ENCODE results near the gene CCDC183.
"Not testable (repeated sequence)": the region's sequence is repeated elsewhere in the genome, so short reads cannot be mapped to it uniquely, and the experiment has no call there.

CCDC183 gene

DNA sequence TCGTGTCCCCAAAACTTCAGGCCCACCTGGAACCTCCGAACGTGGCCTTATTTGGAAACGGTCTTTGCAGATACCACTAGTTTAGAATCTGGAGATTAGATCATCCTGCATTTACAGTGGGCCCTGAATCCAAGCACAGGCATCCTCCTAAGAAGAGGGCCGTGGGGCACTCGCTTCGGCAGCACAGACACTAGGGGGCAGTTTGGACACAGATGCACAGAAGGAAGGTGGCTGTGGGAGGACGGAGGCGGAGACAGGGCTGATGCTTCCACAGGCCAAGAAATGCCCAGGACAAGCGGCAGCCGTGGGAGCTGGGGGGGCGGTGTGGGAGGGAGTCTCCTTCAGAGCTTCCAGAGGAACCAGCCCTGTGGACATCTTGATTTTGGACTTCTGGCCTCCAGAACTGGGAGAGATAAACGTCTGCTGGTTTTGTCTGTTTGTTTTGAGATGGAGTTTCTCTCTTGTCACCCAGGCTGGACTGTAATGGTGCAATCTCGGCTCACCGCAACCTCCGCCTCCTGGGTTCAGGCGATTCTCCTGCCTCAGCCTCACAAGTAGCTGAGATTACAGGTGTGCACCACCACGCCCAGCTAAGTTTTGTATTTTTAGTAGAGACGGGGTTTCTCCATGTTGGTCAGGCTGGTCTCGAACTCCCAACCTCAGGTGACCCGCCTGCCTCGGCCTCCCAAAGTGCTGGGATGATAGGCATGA is 35.1 kb upstream of the CCDC183 start:
- DNase-seq, result peak; percentile 11

DNA sequence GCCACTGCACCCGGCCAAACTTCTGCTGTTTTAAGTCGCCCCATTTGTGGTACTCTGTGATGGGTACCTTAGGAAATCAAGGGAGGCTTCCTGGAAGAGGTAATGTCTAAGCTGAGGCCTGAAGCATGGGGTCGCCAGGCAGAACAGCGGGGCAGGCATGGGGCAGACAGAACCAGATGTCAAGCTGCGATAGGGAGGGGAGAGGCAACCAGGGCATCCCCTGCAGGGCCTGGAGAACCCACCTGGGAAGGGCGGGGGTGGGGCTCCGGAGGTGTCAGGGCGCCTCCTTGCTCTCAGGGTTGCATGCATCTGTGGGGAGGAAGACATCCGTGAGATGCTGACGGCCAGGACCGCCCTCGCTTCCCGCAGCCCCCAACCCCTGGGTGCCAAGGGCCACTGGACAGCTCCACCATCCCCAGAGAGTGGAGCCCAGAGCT is 34.6 kb upstream of the CCDC183 start:
- DNase-seq, result no peak

DNA sequence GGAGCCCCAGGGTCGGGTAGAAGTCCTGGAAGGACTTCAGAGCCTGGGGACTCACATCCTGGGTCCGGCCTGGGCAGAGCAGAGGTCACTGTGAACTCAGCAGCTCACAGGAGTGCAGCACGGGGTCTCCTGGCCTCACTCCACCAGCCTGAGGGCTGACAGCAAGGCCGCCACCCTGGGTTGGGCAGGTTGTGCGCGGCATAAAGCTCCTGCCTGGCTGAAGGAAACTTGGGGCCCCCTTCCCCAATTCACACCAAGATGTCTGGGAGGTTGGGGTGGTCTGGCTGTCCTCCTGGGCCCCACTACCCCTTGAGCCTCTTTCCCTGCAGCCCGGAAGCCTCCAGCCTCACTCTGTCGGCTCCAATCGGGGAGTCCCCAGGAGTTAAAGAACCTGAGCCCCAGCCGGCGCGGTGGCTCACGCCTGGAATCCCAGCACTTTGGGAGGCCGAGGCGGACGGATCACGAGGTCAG is 33.9 kb upstream of the CCDC183 start:
- no peak for DNase-seq

DNA sequence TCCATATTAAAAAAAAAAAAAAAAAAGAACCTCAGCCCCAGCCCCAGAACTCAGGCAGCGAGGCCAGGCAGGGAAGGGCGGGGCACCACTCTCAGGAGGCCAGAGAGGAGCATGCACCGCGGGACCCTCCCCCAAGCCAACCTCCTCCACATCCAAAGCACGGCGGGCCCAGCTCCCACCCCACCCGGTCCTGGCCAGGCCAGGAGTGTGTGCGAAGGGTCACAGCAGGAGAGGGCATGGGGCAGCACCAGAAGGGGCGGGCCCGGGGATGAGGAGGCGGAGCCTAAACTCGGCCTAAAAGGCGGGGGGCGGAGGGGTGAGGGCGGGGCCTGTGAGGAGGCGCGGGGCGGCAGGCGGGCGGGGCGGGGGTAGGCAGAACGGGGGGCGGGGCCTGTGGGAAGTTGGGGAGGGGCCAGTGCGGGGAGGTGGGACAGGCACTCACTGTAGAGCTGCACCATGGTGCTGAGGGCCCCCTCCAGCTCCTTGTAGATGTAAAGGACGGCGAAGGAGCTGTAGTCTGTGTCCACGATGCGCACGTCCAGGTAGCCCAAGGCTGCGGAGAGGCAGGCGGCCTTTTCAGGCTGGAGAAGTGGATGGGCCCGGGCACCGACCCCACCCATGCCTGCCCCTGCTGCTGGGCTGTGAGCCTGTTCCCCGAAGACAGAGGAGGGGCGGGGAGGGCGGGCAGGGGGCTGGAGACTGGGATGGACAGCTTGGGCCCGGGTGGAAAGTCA is 33.1 kb upstream of the CCDC183 start:
- DNase-seq, result no peak

DNA sequence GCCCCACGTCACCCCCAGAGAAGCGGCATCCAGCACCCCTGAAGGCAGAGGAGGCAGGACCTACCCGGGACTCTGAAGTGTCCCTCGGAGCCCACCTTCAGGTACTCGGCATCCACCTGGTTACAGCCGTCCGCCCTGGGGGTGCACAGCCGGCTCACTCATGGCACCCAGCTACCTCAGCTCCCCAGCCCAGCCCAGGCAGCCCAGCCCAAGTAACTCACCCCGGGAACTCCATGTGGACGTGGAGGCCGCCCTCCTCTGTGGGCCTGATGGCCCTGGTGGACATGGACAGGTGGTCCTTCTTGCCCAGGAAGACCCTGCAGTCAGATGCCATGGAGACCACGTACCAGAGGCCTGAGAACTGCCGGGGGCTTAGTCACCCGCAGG is 32.5 kb upstream of the CCDC183 start:
- no peak for DNase-seq

DNA sequence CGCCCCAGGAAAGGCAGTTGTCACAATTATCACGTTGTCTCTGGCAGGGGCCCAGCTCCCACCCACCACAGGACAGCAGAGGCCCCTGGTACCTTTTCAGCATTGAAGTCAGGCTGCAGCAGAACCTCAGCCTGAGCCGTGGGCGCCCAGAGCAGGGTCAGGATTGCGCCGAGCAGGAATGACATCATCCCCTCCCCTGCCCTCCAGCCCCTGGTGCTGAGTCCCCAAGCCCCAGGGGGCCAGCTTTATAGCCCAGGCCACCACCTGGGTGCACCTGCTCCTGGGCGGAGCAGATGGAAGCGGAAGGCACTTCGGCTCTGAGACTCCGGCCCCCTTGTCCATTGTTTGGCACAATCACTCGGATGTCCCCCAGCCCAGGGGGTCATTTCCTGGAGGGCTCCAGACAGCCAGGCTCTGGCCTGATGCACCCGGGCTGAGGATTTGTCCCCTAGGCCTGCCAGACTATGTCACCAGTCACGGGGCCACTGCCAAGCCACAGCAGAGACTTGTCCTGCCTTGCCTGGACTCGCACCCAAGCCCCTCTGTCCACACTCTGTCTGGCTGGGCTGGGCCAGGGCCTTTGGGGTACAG is 31.7 kb upstream of the CCDC183 start, which contains the start of gene LCN15:
LCN15 (minus strand) TSS at position 218 of the 591 bp plus-strand sequence; CDS start at position 188, 30 bp downstream.
- DNase-seq, result peak; percentile 88

DNA sequence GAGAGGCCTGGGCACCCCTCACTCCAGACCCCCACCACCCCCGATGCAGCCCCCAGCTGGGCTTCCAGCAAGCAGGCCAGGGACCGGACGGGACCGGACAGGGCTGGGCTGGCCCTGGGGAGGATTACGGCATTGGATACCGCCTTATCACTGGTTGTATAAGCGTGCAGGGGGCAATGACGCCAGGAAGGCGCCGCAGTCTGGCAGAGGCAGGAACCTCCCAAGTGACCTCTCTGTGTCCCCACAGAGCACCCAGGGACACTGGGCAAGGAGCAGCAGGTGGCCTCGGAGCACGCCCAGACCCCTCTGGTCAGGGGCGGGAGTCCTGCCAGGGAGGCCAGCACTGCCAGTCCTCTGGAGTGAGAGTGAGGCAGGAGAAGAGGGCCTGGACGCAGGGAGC is 31.1 kb upstream of the CCDC183 start:
- DNase-seq, result no peak

DNA sequence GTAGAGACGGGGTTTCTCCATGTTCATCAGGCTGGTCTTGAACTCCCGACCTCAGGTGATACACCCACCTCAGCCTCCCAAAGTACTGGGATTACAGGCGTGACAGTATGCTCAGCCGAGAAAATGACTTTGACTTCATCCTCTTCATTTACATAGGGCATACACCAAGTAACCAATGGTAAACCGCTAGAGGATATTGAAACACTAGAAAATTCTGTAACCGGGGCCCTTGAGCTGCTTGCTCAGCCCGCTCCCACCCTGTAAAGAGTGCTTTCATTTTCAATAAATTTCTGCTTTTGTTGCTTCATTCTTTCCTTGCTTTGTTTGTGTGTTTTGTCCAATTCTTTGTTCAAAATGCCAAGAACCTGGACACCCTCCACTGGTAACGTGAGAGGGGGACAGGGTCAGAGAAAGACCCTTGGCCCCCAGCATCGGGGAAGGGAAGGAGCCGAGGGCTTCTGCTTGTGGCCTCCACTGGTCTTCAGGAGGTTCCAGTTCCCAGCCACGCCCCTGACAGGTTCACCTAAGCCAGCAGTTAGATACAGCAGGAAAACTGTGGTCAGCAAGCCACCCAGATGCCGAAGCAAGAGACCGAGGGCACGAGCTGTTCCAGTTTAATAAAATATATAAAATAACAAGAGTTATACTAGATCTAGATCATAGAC is 30.3 kb upstream of the CCDC183 start:
- not testable (repeated sequence) for DNase-seq

DNA sequence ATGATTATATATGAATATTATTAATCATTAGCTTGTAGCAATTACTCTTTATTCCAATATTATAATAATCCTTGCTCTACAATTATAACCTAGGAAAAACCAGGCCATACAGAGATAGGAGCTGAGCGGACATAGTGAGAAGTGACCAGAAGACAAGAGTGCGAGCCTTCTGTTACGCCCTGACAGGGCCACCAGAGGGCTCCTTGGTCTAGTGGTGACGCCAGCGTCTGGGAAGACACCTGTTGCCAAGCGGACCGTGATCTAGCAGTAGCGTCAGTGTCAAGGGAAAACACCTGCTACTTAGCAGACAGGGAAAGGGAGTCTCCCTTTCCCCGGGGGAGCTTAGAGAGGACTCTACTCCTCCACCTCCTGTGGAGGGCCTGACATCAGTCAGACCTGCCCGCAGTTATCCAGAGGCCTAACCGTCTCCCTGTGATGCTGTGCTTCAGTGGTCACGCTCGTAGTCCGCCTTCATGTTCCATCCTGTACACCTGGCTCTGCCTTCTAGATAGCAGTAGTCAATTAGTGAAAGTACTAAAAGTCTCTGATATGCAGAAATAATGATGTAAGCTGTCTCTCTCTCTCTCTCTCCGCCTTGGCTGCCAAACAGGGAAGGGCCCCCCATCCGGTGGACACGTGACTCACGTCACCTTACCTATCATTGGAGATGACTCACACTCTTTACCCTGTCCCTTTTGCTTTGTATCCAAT is 29.6 kb upstream of the CCDC183 start:
- DNase-seq, result peak; percentile 47

DNA sequence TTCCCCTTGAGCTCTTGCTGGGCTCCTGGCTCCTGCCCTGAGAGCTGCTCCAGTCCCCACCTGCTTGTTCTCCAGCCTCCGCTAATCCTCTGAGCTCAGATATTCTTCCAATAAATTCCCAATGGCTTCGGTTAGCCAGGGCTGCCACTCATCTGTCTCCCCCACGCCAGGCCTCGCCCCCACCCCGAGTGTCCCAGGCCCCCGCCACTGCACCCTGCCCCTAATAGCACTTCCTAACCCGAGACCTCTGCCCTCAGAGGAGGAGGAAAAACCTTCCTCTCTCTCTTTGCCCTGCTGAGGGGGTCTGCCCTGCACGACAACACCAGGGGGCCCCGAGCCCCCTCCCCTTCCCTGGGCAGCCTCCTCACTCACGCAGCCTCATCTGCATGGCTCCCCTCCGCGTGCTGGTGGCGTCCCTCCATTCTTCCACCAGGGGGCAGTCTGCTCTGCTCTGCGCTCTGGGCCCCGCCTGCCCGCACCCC is 26.4 kb upstream of the CCDC183 start:
- DNase-seq, result peak; percentile 11

DNA sequence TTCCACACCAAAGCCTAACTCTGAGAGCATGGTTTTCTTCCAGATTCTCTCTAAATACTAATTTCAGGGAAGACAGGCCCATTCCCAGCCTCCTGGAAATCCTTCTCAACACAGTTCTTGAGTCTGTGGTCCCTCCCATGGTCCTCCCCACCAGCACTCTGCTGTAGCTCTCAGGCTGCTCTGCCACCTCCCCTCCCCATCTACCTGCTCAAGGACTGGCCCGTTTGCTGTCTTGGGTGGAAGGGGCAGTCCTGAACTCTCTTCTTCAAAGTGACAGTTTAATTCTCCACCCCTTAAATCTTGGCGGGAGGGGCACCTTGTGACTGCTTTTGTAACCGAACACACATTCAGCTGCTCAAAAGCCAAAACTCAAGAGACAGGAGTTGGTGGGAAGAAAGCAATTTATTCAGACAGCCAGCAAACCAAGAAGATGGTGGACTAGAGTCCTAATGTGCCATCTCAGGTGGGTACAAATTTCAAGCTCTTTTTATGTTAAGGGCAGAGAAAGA is 24.2 kb upstream of the CCDC183 start:
- no peak for DNase-seq

DNA sequence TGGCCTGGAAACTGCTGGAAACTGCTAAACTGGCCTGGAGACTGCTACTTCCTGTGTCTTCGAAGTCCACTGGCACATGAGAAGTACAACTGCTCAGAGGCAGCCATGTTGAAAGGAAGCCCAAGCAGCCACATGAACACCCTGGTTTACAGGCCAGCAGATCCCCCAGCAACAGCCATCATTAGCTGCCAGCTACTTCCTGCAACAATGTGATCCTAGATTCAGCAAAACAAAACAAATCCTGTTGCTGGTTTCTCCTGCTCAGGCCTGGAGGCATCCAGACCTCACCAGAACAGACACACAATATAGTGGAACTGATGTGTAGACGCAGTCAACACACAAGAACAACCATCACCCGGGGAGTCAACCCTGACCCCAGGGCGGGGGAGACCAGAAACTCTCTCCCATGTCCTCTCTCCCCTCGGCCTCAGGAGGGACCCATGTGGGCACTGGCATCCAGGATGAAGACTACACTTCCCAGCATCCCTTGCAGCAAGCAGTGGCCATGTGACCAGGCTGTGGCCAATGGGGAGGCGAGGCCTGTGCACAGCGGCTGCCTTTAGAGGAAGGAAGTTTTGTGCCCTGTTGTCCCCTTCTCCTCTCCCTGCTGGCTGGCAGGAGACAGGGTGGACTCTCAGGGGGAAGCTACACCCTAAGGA is 22.6 kb upstream of the CCDC183 start:
- DNase-seq, result no peak

DNA sequence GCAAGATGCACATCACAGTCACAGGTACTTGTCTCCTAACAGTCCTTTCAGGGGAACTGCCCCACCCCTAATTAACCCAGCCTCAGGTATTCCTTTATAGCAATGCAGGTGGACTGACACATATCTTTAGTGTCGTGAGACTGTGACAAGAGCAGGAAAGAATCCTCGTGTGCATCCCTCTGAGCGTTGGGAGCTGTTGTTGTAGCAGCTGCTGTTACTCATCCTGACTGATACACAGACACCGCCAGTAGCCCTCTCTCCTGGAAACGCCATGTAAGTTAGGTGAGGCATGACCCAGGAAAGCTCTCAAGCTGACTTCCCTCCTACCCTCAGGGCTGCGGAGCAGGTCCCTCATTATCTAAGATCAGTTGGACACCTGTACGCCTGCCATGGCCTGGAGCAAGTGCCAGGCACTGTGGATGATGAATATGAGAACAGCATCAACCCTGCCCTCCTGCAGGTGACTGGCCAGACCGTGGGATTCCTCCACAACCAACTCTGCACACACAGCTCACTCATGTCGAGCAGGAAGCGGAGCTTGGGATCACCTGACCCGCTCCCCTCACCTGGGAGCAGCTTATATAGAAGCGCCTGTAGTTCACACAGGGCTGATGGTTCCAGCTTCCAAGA is 21.6 kb upstream of the CCDC183 start:
- DNase-seq, result no peak

DNA sequence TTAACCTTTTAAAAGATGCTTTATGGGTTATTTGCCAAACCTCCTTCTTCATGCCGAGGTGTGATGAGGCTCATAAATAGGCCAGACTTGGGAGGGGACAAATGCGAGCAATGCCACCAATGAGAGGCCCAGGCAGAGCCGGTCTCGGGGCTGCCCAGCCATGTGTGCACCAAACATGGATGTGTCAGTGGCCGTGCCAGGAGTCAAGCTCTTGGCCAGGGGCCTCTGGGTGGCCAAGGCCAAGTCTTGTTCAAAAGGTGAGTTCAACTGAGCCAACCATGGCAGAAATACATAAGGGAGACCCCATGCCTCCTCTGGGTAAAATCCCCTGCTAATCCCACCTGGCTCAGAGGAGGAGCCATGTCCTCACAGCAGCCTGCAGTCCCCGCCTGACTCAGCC is 20.9 kb upstream of the CCDC183 start:
- no peak for DNase-seq

DNA sequence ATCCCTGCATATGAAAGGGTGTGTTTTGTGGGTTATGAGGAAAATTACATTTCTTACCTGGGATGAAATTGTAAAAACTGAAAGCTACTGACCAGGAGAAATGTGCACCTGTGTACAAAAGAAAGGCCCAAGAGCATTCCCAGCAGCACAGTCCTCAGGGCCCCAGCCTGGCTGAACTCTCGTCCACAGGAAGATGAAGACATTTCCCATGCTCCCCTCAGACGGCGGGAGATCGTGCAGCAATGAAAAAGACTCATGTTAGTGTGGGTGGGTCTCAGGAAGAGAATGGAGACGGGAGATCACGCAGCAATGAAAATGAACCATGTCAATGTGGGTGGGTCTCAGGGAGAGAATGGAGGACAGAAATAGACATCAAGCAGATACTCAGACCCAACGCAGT is 19.2 kb upstream of the CCDC183 start:
- DNase-seq, result no peak

DNA sequence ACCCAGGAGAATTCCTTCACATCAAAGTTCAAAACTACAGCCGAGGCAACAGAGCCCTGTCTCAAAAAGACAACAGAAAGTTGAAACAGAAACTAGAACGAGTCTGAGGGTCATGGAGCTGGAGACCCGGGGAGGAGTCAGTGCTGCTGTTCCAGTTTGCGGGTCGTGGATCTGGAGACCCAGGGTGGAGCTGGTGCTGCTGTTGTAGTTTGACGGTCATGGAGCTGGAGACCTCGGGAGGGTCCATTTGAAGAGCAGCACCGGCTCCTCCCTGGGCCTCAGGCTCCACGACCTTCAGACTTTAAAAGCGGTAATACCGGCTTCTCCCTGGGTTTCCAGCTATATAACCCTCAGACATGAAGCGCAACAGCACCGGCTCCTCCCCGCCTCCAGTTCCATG is 18.8 kb upstream of the CCDC183 start:
- no peak for DNase-seq

DNA sequence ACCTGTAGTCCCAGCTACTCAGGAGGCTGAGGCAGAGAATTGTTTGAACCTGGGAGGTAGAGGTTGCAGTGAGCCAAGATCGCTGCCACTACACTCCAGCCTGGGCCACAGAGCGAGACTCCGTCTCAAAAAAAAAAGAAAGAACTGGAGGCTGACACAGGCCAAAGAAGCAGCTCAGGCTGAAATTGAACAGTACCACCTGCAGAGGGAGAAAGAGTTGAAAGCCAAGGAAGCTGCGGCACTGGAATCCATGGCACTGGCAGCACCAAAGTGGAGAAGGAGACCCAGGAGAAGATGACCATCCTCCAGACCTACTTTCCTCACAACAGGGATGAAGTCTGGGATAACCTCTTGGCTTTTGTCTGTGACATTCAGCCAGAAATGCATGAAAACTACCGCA is 16.3 kb upstream of the CCDC183 start:
- DNase-seq, result no peak

DNA sequence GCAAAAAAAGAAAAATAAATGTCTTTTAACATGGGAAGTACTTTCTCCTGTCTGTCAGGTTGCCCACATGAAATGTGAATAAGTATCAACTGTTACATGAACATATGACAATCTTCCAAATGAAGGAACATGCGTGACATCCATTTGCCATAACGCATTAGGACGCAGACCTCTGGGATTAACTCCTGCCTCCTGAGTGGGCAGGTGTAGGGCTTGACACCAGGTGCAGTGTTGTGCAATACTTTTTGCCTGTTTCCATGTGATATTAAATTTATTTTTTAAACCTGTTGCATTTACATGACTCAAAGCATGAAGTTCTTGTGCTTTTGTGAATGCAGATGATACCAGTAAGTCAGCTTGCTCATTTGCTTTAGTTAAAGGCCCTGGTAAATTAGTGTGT is 13.7 kb upstream of the CCDC183 start:
- DNase-seq, result no peak

DNA sequence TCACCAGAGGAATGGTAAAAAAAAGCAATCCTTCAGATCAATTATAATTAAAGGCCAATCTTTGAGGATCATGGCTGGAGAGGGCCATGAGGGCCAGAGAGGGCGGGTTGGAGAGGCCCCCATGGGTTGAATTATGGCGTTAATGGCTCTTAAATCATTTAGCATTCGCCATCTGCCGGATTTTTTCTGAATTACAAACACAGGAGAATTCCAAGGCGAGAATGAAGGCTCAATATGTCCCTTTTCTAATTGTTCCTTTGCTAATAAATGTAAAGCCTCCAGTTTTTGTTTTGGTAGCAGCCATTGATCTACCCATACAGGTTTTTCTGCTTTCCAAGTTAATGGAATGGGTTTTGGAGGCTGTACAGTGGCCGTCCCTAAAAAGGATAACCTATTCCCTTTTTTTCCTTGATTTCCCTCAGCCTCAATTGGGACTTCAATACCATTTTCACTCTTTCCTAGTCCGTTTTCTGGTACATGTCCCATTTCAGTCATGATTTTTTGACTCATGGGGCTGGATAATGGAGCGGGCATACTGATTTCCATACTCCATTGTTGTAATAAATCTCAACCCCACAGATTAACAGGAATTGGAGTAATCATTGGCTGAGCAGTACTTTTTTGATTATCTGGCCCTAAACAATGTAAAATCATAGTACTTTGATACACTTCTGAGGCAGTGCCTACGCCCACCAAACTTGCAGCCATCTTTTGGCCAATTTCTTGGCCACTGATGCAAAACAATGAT is 11.7 kb upstream of the CCDC183 start:
- DNase-seq, result peak; percentile 25

DNA sequence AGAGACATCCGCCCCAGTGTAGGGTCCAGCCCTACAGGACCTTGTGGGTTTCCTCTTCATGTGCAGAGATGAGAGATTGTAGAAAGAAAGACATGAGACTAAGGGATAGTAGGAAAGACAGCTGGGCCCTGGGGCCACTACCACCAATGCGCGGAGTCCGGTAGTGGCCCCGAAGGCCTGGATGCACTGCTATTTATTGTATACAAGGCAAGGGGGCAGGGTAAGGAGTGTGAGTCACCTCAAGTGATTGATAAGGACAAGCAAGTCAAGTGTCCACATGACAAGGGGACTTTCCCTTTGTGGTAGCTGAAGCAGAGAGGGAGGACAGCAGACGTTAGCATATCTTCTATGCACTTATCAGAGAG is 11.2 kb upstream of the CCDC183 start:
- DNase-seq, result no peak
